MM.1S (cell line): ENCODE results near the gene PIP4K2B.
A peak's percentile ranks its signal among the peaks of the same experiment; 100 is the strongest.

ENCODE experiments used
- DNase-seq: peaks from one replicate; pipeline ENCODE4 v3.0.0-alpha.2; 2015
- H2AFZ ChIP-seq: fragments of 300-600 bp; sonication (generic); 2 replicates; pipeline ENCODE4 v1.6.0; 2016; ENCODE audit warnings: antibody characterized with exemption, low read length
- H3F3A ChIP-seq: fragments of 300-600 bp; sonication (generic); 2 replicates; pipeline ENCODE4 v1.6.1; 2016; ENCODE audit warnings: mild to moderate bottlenecking, antibody characterized with exemption, low read length, moderate library complexity, mixed read lengths; ENCODE audit not compliant: insufficient read depth
- H3K27ac ChIP-seq: fragments of 300-600 bp; sonication (generic); 2 replicates; pipeline ENCODE4 v1.5.1; 2016; ENCODE audit warnings: mild to moderate bottlenecking, low read length
- H3K27me3 ChIP-seq: fragments of 300-600 bp; sonication (generic); replicated peaks from 2 replicates; pipeline ENCODE4 v1.6.0; 2016; ENCODE audit warnings: low read length; ENCODE audit not compliant: insufficient read depth
- H3K36me3 ChIP-seq: fragments of 300-600 bp; sonication (generic); replicated peaks from 2 replicates; pipeline ENCODE4 v1.6.1; 2016; ENCODE audit warnings: mild to moderate bottlenecking, low read length, mixed read lengths; ENCODE audit not compliant: insufficient read depth
- H3K4me1 ChIP-seq: fragments of 300-600 bp; sonication (generic); 2 replicates; pipeline ENCODE4 v1.6.1; 2016; ENCODE audit warnings: low read length, mixed read lengths
- H3K4me2 ChIP-seq: fragments of 300-600 bp; sonication (generic); 2 replicates; pipeline ENCODE4 v1.6.0; 2016; ENCODE audit warnings: low read depth, low read length
- H3K4me3 ChIP-seq: fragments of 300-600 bp; sonication (generic); 2 replicates; pipeline ENCODE4 v1.5.1; 2016; ENCODE audit warnings: low read length, mixed read lengths
- H3K79me2 ChIP-seq: fragments of 300-600 bp; sonication (generic); 2 replicates; pipeline ENCODE4 v1.6.1; 2016; ENCODE audit warnings: mixed run types, low read length, mixed read lengths
- H3K9ac ChIP-seq: fragments of 300-600 bp; sonication (generic); 2 replicates; pipeline ENCODE4 v1.6.1; 2016; ENCODE audit warnings: low read length, mixed read lengths
- H3K9me2 ChIP-seq: fragments of 300-600 bp; sonication (generic); replicated peaks from 2 replicates; pipeline ENCODE4 v1.6.1; 2016; ENCODE audit warnings: mild to moderate bottlenecking, low read length, mixed read lengths; ENCODE audit not compliant: insufficient read depth
- H3K9me3 ChIP-seq: fragments of 300-600 bp; sonication (generic); replicated peaks from 2 replicates; pipeline ENCODE4 v1.6.1; 2016; ENCODE audit warnings: mild to moderate bottlenecking, low read length, mixed read lengths; ENCODE audit not compliant: insufficient read depth
- H4K20me1 ChIP-seq: fragments of 300-600 bp; sonication (generic); 2 replicates; pipeline ENCODE4 v1.6.1; 2016; ENCODE audit warnings: mild to moderate bottlenecking, low read length, moderate library complexity, mixed read lengths; ENCODE audit not compliant: insufficient read depth
- CTCF ChIP-seq: fragments of 300-600 bp; sonication (generic); IDR thresholded peaks from 2 replicates; pipeline ENCODE4 v1.5.1; 2016; ENCODE audit warnings: antibody characterized with exemption, low read length, mixed read lengths
- EZH2 ChIP-seq: fragments of 300-600 bp; sonication (generic); optimal IDR thresholded peaks from 2 replicates; pipeline ENCODE3; 2017; ENCODE audit warnings: low read depth, mild to moderate bottlenecking, antibody characterized with exemption, low read length, mixed read lengths
- EZH2phosphoT487 ChIP-seq: fragments of 300-600 bp; sonication (generic); IDR thresholded peaks from 2 replicates; pipeline ENCODE4 v1.6.1; 2018; ENCODE audit warnings: antibody characterized with exemption, low read length

Gene PIP4K2B

GRCh38 chr17:38825762-38826247 is 26.4 kb upstream of the PIP4K2B start:
- H3F3A ChIP-seq = no peaks in the 10 kb centered on the region
- H3K27ac ChIP-seq = peak overlapping the region; percentile 91
- 0 out of 2 replicates have a peak, but pooled peaks cover 3% of the 10 kb centered on the region for H3K36me3 ChIP-seq
- peaks cover 44% of the 10 kb centered on the region for H3K79me2 ChIP-seq
- H3K9ac ChIP-seq = peak overlapping the region; percentile 94
- H3K4me2 ChIP-seq = peak overlapping the region; percentile 84
- no peaks in the 10 kb centered on the region for H3K9me2 ChIP-seq
- DNase-seq = no peak
- no peaks in the 10 kb centered on the region for H3K9me3 ChIP-seq
- H2AFZ ChIP-seq = peak overlapping the region; percentile 64
- H3K4me1 ChIP-seq = peaks cover 9% of the 10 kb centered on the region
- no peaks in the 10 kb centered on the region; the same call in 1 of the 2 replicates for H4K20me1 ChIP-seq
- peak overlapping the region; percentile 97 for H3K4me3 ChIP-seq
- no peak for TF ChIP-seq EZH2phosphoT487
- no peak for TF ChIP-seq CTCF
- no peaks in the 10 kb centered on the region for H3K27me3 ChIP-seq

- Histone ChIP-seq H3K9me3 (no peaks in the 10 kb centered on the region), H2AFZ (peak within 1 kb of the TSS; percentile 64), H3K79me2 (peaks cover 51% of the 10 kb centered on the region), H3K4me2 (peak within 1 kb of the TSS; percentile 84), H3K4me3 (peak within 1 kb of the TSS; percentile 97), H3K27ac (peak within 1 kb of the TSS; percentile 91), H4K20me1 (no peaks in the 10 kb centered on the region; the same call in 1 of the 2 replicates), H3K9ac (peak within 1 kb of the TSS; percentile 94), H3K4me1 (peaks cover 9% of the 10 kb centered on the region), H3K27me3 (no peaks in the 10 kb centered on the region), H3K36me3 (0 out of 2 replicates have a peak, but pooled peaks cover 3% of the 10 kb centered on the region), H3F3A (no peaks in the 10 kb centered on the region), H3K9me2 (no peaks in the 10 kb centered on the region)
- no peak for TF ChIP-seq CTCF
- no peak for TF ChIP-seq EZH2phosphoT487
- no peak for TF ChIP-seq EZH2
- peak; percentile 97 for DNase-seq
Observed at GRCh38 chr17:38824899-38825761, 25.8 kb upstream of the PIP4K2B start, which contains the start of gene CWC25. Gene CWC25, minus strand, starts transcription at chr17:38825321. Its CDS starts 138 bp downstream, at chr17:38825183.

GRCh38 chr17:38815576-38816193 is 16.3 kb upstream of the PIP4K2B start:
- no peaks in the 10 kb centered on the region for H3F3A ChIP-seq
- TF ChIP-seq EZH2 (no peak), CTCF (peak; percentile 21)
- H3K9me3 ChIP-seq = no peaks in the 10 kb centered on the region
- H3K4me3 ChIP-seq = no peak overlapping the region
- peaks cover 9% of the 10 kb centered on the region; the same call in 1 of the 2 replicates for H3K36me3 ChIP-seq
- H2AFZ ChIP-seq = no peak overlapping the region
- no peaks in the 10 kb centered on the region for H3K4me1 ChIP-seq
- no peak for DNase-seq
- no peak overlapping the region for H3K9ac ChIP-seq
- no peaks in the 10 kb centered on the region for H3K9me2 ChIP-seq
- no peaks in the 10 kb centered on the region for H3K27me3 ChIP-seq
- H3K4me2 ChIP-seq = no peak overlapping the region
- H3K27ac ChIP-seq = no peak overlapping the region
- H4K20me1 ChIP-seq = no peaks in the 10 kb centered on the region
- H3K79me2 ChIP-seq = peaks cover 56% of the 10 kb centered on the region
